H1 (cell line): ENCODE results near the gene LYL1. TPM values are rescaled to one million over a fixed set of nuclear protein-coding genes. Genes with fewer than 3 reads are reported as not detected.

ENCODE experiments used
- CTCF ChIA-PET: fragments of 300-600 bp; sonication (Branson Sonifier 250); formaldehyde crosslinking; loops from one replicate; lab custom pipeline; 2021; ENCODE audit not compliant: partially characterized antibody; lab: Charles Lee
- POLR2A ChIA-PET: fragments of 300-600 bp; sonication (Branson Sonifier 250); formaldehyde crosslinking; loops from one replicate; lab custom pipeline; 2021; ENCODE audit warnings: inconsistent platforms; ENCODE audit not compliant: partially characterized antibody; lab: Charles Lee
- DNase-seq, 2 experiments: peaks; one replicate each; pipeline versions ENCODE4 v3.0.0 to v3.0.0-alpha.2; 2010 to 2022; ENCODE audit warnings: low spot score in 2 of 2, low read depth in 1 of 2, mixed read lengths in 1 of 2
- FAIRE-seq: peaks from 2 replicates; lab custom pipeline; 2011; peaks lifted over from hg19 to GRCh38; lab: Jason Lieb, UNC
- H2AFZ ChIP-seq: 2 replicates; pipeline ENCODE4 v1.8.1; 2012; ENCODE audit warnings: low read length, inconsistent platforms
- H2AK5ac ChIP-seq: 2 replicates; pipeline ENCODE4 v1.6.1; 2013; ENCODE audit warnings: low read depth, low read length
- H2BK120ac ChIP-seq: replicated peaks from 2 replicates; pipeline ENCODE3; 2013; ENCODE audit warnings: low read depth, low read length, inconsistent platforms
- H2BK12ac ChIP-seq: 2 replicates; pipeline ENCODE4 v1.6.1; 2013; ENCODE audit warnings: low read depth, low read length
- H2BK15ac ChIP-seq: 2 replicates; pipeline ENCODE4 v1.6.1; 2013; ENCODE audit warnings: low read length
- H2BK20ac ChIP-seq: 2 replicates; pipeline ENCODE4 v1.6.1; 2013; ENCODE audit warnings: low read length
- H2BK5ac ChIP-seq: 2 replicates; pipeline ENCODE4 v1.6.1; 2013; ENCODE audit warnings: low read depth, low read length
- H3K14ac ChIP-seq: 2 replicates; pipeline ENCODE4 v1.6.1; 2013; ENCODE audit warnings: inconsistent platforms; ENCODE audit not compliant: insufficient read length
- H3K18ac ChIP-seq: 2 replicates; pipeline ENCODE4 v1.6.1; 2013; ENCODE audit warnings: low read length; ENCODE audit errors: extremely low read depth
- H3K23ac ChIP-seq: 2 replicates; pipeline ENCODE4 v1.6.1; 2013; ENCODE audit warnings: inconsistent platforms; ENCODE audit not compliant: insufficient read length
- H3K23me2 ChIP-seq: 2 replicates; pipeline ENCODE4 v1.6.1; 2013; ENCODE audit warnings: low read depth, low read length
- H3K27ac ChIP-seq: 2 replicates; pipeline ENCODE4 v1.6.1; 2011; ENCODE audit warnings: low read depth, low read length, inconsistent platforms
- H3K27me3 ChIP-seq, 4 experiments: replicated peaks in 1 of 4; 1 replicate in 1 of 4; 2 replicates in 3 of 4; pipeline versions ENCODE4 v1.6.1 to v1.8.1; 2011 to 2013; ENCODE audit warnings: low read length in 3 of 4, mild to moderate bottlenecking in 3 of 4, inconsistent platforms in 2 of 4, mixed read lengths in 2 of 4, moderate library complexity in 1 of 4; ENCODE audit not compliant: control insufficient read depth in 3 of 4, insufficient read depth in 3 of 4; ENCODE audit errors: extremely low read depth in 1 of 4
- H3K36me3 ChIP-seq, 4 experiments: 2 replicates each; pipeline versions ENCODE4 v1.6.1 to v1.8.1; 2011 to 2013; ENCODE audit warnings: mild to moderate bottlenecking in 4 of 4, low read length in 3 of 4, moderate library complexity in 2 of 4, control low read depth in 1 of 4, inconsistent platforms in 1 of 4; ENCODE audit not compliant: insufficient read depth in 4 of 4, control insufficient read depth in 2 of 4
- H3K4ac ChIP-seq: replicated peaks from 2 replicates; pipeline ENCODE3; 2013; ENCODE audit warnings: low read length, low read depth, mixed read lengths, inconsistent platforms; ENCODE audit not compliant: insufficient read length
- H3K4me1 ChIP-seq, 4 experiments: replicated peaks in 1 of 4; 1 replicate in 1 of 4; 2 replicates in 3 of 4; pipeline versions ENCODE4 v1.6.1 to v1.8.1; 2011 to 2013; ENCODE audit warnings: low read length in 3 of 4, inconsistent platforms in 2 of 4, mixed read lengths in 1 of 4; ENCODE audit not compliant: insufficient read depth in 4 of 4, control insufficient read depth in 3 of 4
- H3K4me2 ChIP-seq, 2 experiments: 2 replicates each; pipeline versions ENCODE4 v1.6.1 to v1.8.1; 2011 to 2013; ENCODE audit warnings: low read depth in 2 of 2, low read length in 2 of 2, control low read depth in 1 of 2, inconsistent platforms in 1 of 2, mild to moderate bottlenecking in 1 of 2; ENCODE audit not compliant: insufficient read depth in 1 of 2
- H3K4me3 ChIP-seq, 4 experiments: fragments of 200-600, 300-600 bp in 1 of 4; sonication (generic), shearing (Covaris generic), sonication (Bioruptor Twin) in 1 of 4; 2 replicates each; pipeline versions ENCODE4 v1.5.1 to v1.8.1; 2011 to 2016; ENCODE audit warnings: low read length in 4 of 4, low read depth in 3 of 4, control low read depth in 2 of 4, inconsistent platforms in 2 of 4, mild to moderate bottlenecking in 2 of 4, mixed read lengths in 1 of 4, moderate library complexity in 1 of 4; ENCODE audit not compliant: insufficient read depth in 2 of 4; ENCODE audit errors: extremely low read depth in 1 of 4
- H3K56ac ChIP-seq: replicated peaks from 2 replicates; pipeline ENCODE3; 2013; ENCODE audit warnings: low read depth, mild to moderate bottlenecking, mixed read lengths, low read length, inconsistent platforms; ENCODE audit not compliant: insufficient read length
- H3K79me1 ChIP-seq: 2 replicates; pipeline ENCODE4 v1.6.1; 2013; ENCODE audit warnings: low read depth, low read length, control low read depth
- H3K79me2 ChIP-seq, 2 experiments: 2 replicates each; pipeline versions ENCODE4 v1.6.1 to v1.8.1; 2012 to 2013; ENCODE audit warnings: low read length in 2 of 2, mild to moderate bottlenecking in 2 of 2, inconsistent platforms in 1 of 2; ENCODE audit not compliant: insufficient read depth in 2 of 2, control insufficient read depth in 1 of 2
- H3K9ac ChIP-seq, 4 experiments: replicated peaks in 1 of 4; 1 replicate in 1 of 4; 2 replicates in 3 of 4; pipeline versions ENCODE4 v1.6.1 to v1.8.1; 2011 to 2013; ENCODE audit warnings: low read depth in 3 of 4, low read length in 3 of 4, control low read depth in 2 of 4, mild to moderate bottlenecking in 2 of 4, moderate library complexity in 2 of 4, inconsistent platforms in 1 of 4; ENCODE audit errors: extremely low read depth in 1 of 4
- H3K9me3 ChIP-seq, 2 experiments: 2 replicates each; pipeline versions ENCODE4 v1.6.1 to v1.8.1; 2012 to 2013; ENCODE audit warnings: mild to moderate bottlenecking in 2 of 2, moderate library complexity in 2 of 2, control low read depth in 1 of 2, inconsistent platforms in 1 of 2, low read depth in 1 of 2, low read length in 1 of 2, mixed read lengths in 1 of 2; ENCODE audit not compliant: insufficient read depth in 2 of 2
- H4K20me1 ChIP-seq, 2 experiments: replicated peaks in 1 of 2; 2 replicates each; pipeline versions ENCODE3 to v1.8.1; 2011 to 2013; ENCODE audit warnings: inconsistent platforms in 2 of 2, low read length in 2 of 2, mild to moderate bottlenecking in 1 of 2; ENCODE audit not compliant: insufficient read depth in 2 of 2, control insufficient read depth in 1 of 2
- H4K5ac ChIP-seq: 2 replicates; pipeline ENCODE4 v1.6.1; 2013; ENCODE audit warnings: low read length, low read depth, mixed read lengths, inconsistent platforms; ENCODE audit not compliant: insufficient read length
- H4K8ac ChIP-seq: 2 replicates; pipeline ENCODE4 v1.8.0; 2013; ENCODE audit warnings: mild to moderate bottlenecking, moderate library complexity, low read length, inconsistent platforms; ENCODE audit not compliant: insufficient read depth; ENCODE audit errors: extremely low read depth
- H4K91ac ChIP-seq: replicated peaks from 2 replicates; pipeline ENCODE3; 2013; ENCODE audit warnings: low read length, mixed read lengths, inconsistent platforms; ENCODE audit not compliant: insufficient read length
- ASH2L ChIP-seq: fragments of 200-600, 300-600 bp; sonication (generic); IDR thresholded peaks from one replicate; pipeline ENCODE4 v1.7.1; 2017; ENCODE audit warnings: low read length
- BCL11A ChIP-seq, 2 experiments: IDR thresholded peaks; one replicate each; pipeline ENCODE4 v1.6.1; 2011; ENCODE audit warnings: low read depth in 2 of 2, low read length in 2 of 2, mild to moderate bottlenecking in 2 of 2
- HDAC2 ChIP-seq, 2 experiments: fragments of 300-600 bp in 1 of 2; sonication (generic) in 1 of 2; IDR thresholded peaks; 2 replicates each; pipeline ENCODE4 v1.6.1; 2011 to 2012; ENCODE audit warnings: low read depth in 2 of 2, low read length in 2 of 2, mild to moderate bottlenecking in 2 of 2, moderate library complexity in 2 of 2, borderline replicate concordance in 1 of 2, inconsistent platforms in 1 of 2
- SIN3A ChIP-seq, 2 experiments: IDR thresholded peaks in 1 of 2; conservative IDR thresholded peaks in 1 of 2; 2 replicates each; pipeline ENCODE4 v1.6.1; 2011 to 2012; ENCODE audit warnings: low read length in 2 of 2, improper control_type of control experiment in 1 of 2, low read depth in 1 of 2, mild to moderate bottlenecking in 1 of 2
- TAF1 ChIP-seq: IDR thresholded peaks from 2 replicates; pipeline ENCODE4 v1.6.1; 2011; ENCODE audit warnings: mild to moderate bottlenecking, low read depth, low read length
- TCF12 ChIP-seq: IDR thresholded peaks from 2 replicates; pipeline ENCODE4 v1.6.1; 2011; ENCODE audit warnings: low read depth, mild to moderate bottlenecking, low read length
- WGBS, 2 experiments: shearing (Covaris generic) in 1 of 2; methylation state at CpG; one replicate each; pipeline versions ENCODE4 v1.1.6 to v1.1.7; 2013 to 2015; ENCODE audit warnings: low lambda C conversion rate in 2 of 2, mixed read lengths in 2 of 2, inconsistent platforms in 1 of 2, low coverage in 1 of 2, missing lambda C conversion rate in 1 of 2; ENCODE audit not compliant: insufficient replicate concordance in 2 of 2, insufficient coverage in 1 of 2, insufficient read length in 1 of 2; ENCODE audit errors: extremely low coverage in 1 of 2, missing lambda C conversion rate in 1 of 2; 5-methylcytosine and 5-hydroxymethylcytosine counted together
- polyA plus RNA-seq, 7 experiments: library from polyadenylated mRNA; depleted of rRNA in 3 of 7; stranded (reverse) in 5 of 7; unstranded in 2 of 7; fragments of >200 nt in 5 of 7; fragments of 200-250 nt in 2 of 7; gene quantifications; 1 replicate in 5 of 7; 2 replicates in 1 of 7; 4 replicates in 1 of 7; pipeline versions ENCODE4 v1.2.1 to v1.2.3, GENCODE V29; 2011 to 2013; ENCODE audit warnings: missing spikeins in 2 of 7, mixed read lengths in 2 of 7
- total RNA-seq: library from RNA; stranded (reverse); fragmentation: NEBNext Ultra II Directional; extraction: Animal tissue kit (Norgen Biotek cat#: 25700); gene quantifications from 2 replicates; pipeline ENCODE4 v1.2.1, GENCODE V29; 2021
- TF ChIP-seq, protein P1 (sequence below): IDR thresholded peaks from 2 replicates; pipeline ENCODE4 v1.6.1; 2011; ENCODE audit warnings: low read depth, mild to moderate bottlenecking, low read length; ENCODE audit not compliant: insufficient read depth

Gene LYL1
- total and polyA plus RNA-seq, 2 of the 8 experiments (the other 6 are each of a cell fraction or from before 2014, with no cell fraction given): 0.58 to 0.76 TPM

DNA sequence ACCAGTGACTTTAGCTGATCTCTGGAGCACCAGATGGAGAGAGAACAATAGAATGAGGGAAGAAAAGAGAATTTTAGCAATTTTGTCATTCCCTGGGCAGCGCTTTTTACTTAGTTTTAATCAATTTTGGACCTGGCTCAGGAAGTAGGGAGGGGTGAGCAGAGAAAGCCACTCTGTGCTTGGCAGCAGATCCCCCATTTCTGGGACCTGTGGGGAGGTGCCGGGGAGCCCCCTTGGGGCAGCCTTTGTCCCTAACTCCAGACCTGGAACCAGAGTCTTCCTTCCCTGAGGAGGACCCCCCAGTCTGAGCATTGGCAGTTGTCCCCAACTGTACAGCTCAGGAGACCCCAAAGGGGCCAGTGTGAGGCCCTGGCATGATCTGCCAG lies 10.5 kb downstream of the LYL1 start:
- no peak overlapping the region; the same call in 1 of the 2 replicates for H4K8ac ChIP-seq
- POLR2A ChIA-PET: interaction anchor here (1.2 to 2.1 kb wide), 8 partner anchors 9 to 127 kb away, joined by 3 to 8 read pairs (median 4); partner anchors contain the start of gene NACC1
- peaks cover 2% of the 10 kb centered on the region in 2 experiments for H4K20me1 ChIP-seq
- no peak overlapping the region for H2AFZ ChIP-seq
- TF ChIP-seq HDAC2 (IDR thresholded peaks at IDR 0.05; ENCODE audit: borderline replicate concordance in 1 of 2, low read depth in 2 of 2, low read length in 2 of 2) (no peak), ASH2L (no peak), BCL11A (IDR thresholded peaks at IDR 0.05; ENCODE audit: low read depth in 2 of 2, low read length in 2 of 2) (no peak), TCF12 (no peak), TAF1 (no peak), SIN3A (conservative IDR thresholded peaks at IDR 0.05 in 1 of 2, IDR thresholded peaks at IDR 0.05 in 1 of 2; ENCODE audit: low read depth in 1 of 2, low read length in 2 of 2) (no peak)
- TF ChIP-seq, protein P1, sequence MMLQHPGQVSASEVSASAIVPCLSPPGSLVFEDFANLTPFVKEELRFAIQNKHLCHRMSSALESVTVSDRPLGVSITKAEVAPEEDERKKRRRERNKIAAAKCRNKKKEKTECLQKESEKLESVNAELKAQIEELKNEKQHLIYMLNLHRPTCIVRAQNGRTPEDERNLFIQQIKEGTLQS: no peak
- TF ChIP-seq, all 59 proteins: peak for 0
- Histone ChIP-seq H2BK20ac (peak overlapping the region; percentile 13; the same call in 1 of the 2 replicates), H3K18ac (no peak overlapping the region), H3K4me2 (peak overlapping the region in 1 of 2 experiments; percentile 59; a peak in 1 of 4 replicates), H3K23ac (no peak overlapping the region), H3K4me1 (peaks cover 0 to 18% (median 15%) of the 10 kb centered on the region in 4 experiments; a peak in 5 of 7 replicates), H3K4me3 (peak overlapping the region in 1 of 4 experiments; percentile 40; a peak in 1 of 8 replicates), H2BK12ac (no peak overlapping the region), H3K9me3 (no peaks in the 10 kb centered on the region), H3K79me2 (no peaks in the 10 kb centered on the region), H3K23me2 (peaks cover 3% of the 10 kb centered on the region; the same call in 1 of the 2 replicates), H2BK15ac (no peak overlapping the region), H3K9ac (no peak overlapping the region), H2BK5ac (peak overlapping the region; percentile 1; the same call in 1 of the 2 replicates), H3K27me3 (peaks cover 2 to 57% (median 32%) of the 10 kb centered on the region in 4 experiments), H4K5ac (no peak overlapping the region), H2BK120ac (no peak overlapping the region), H3K79me1 (no peaks in the 10 kb centered on the region), H3K4ac (no peak overlapping the region), H3K36me3 (no peaks in the 10 kb centered on the region), H3K14ac (no peak overlapping the region), H3K27ac (no peak overlapping the region), H4K91ac (no peak overlapping the region), H2AK5ac (no peak overlapping the region), H3K56ac (no peak overlapping the region)
- FAIRE-seq: no peak
- WGBS, 2 experiments: 73% methylated on average over 2 of the region's 2 CpGs; no CpG with 5 or more reads in 1 of the 2 experiments
- no peak for DNase-seq
- CTCF ChIA-PET: interaction anchor here (0.9 to 48.8 kb wide), 10 partner anchors 14 to 128 kb away, joined by 3 to 1145 read pairs (median 44); no protein-coding TSS in a partner anchor
